Erythroblast (primary cell): ENCODE results near the gene ZCCHC14.

ENCODE experiments used
- GATA1 ChIP-seq: IDR thresholded peaks from 2 replicates; pipeline ENCODE4 v1.6.1; 2011; ENCODE audit warnings: low read depth, mild to moderate bottlenecking, control low read depth, low read length, moderate library complexity
- POLR2A ChIP-seq: IDR thresholded peaks from 2 replicates; pipeline ENCODE4 v1.6.1; 2011; ENCODE audit warnings: mild to moderate bottlenecking, low read length

- TF ChIP-seq POLR2A (no peak), GATA1 (no peak)
These were observed 102.0 kb downstream of the ZCCHC14 start for GRCh38 chr16:87390641-87391323.
